Measurements from ENCODE around the gene NLGN3.

NLGN3 gene

DNA sequence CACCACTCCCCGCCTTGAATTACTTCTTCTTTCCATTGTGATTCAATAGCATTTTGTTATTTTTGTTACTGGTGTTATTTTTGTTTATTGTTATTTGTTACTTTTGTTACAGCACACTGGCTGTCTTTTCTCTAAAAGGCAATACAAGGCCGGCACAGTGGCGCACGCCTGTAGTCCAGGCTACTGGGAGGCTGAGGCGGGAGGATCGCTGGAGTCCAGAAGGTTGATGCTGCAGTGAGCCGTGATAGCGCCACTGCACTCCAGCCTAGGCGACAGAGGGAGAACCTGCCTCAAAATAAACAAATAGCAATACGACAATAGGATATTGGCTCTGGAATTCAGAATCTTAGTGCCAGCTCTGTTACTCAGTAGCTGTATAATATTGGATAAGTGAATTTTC, 27.3 kb upstream of the NLGN3 start:
- TF ChIP-seq, protein P1, sequence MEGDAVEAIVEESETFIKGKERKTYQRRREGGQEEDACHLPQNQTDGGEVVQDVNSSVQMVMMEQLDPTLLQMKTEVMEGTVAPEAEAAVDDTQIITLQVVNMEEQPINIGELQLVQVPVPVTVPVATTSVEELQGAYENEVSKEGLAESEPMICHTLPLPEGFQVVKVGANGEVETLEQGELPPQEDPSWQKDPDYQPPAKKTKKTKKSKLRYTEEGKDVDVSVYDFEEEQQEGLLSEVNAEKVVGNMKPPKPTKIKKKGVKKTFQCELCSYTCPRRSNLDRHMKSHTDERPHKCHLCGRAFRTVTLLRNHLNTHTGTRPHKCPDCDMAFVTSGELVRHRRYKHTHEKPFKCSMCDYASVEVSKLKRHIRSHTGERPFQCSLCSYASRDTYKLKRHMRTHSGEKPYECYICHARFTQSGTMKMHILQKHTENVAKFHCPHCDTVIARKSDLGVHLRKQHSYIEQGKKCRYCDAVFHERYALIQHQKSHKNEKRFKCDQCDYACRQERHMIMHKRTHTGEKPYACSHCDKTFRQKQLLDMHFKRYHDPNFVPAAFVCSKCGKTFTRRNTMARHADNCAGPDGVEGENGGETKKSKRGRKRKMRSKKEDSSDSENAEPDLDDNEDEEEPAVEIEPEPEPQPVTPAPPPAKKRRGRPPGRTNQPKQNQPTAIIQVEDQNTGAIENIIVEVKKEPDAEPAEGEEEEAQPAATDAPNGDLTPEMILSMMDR (IDR thresholded peaks at IDR 0.05; ENCODE audit: insufficient read depth, low read depth, low read length, missing control alignments) = no peak
- no peak overlapping the region for H3K4me3 ChIP-seq (ENCODE audit: low read length)
- no peak for DNase-seq (ENCODE audit: low read depth)

DNA sequence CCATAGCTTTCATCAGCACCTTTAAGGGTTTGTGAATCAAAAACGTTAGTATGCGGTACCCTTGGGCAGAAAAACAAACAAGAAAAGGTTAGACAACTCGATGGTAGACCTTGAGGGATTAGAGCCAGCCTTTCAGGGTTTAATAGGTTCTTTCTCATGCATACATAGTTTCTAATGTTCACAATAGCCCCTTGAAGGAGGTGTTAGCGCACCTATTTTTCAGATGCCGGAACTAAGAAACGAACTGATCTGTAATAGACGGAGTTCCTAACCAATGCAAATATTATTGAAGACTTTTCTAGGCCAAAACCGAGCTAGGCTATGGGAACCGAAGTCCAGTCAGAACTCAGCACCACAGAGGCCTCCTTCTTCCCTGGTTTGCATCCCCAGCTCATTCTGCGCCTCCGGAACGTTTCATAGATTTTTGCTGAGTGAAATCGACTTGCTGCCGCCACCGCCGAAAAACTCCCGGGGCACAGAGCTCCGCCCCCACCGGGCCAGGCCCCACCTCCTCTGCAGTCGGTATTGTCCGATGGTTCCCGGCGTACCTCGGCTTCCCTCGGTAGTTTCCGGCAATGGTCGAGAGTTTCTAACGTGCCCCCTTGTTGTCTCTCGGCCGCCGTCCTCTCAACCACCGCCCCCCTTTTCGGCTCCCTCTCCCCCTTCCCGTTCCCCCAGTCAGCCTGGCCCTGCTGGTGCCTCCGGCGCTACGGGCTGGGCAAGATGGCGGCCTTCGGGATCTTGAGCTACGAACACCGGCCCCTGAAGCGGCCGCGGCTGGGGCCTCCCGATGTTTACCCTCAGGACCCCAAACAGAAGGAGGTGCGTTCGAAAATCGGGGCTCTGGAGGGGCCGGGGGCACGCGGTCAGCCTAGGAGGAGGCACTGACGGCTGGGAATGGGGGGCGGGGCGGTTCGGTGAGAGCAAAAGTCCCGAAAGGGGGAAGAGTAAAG, 26.3 kb upstream of the NLGN3 start, which contains the start of gene MED12:
TSS of gene MED12 (plus strand) at position 565 of the 953 bp plus-strand sequence. CDS start at position 724, 159 bp downstream.
- peak; percentile 61 for DNase-seq (ENCODE audit: low read depth)
- TF ChIP-seq, protein P1 (IDR thresholded peaks at IDR 0.05; ENCODE audit: insufficient read depth, low read depth, low read length, missing control alignments) = no peak
- H3K4me3 ChIP-seq (ENCODE audit: low read length) = peak within 1 kb of the TSS; percentile 57

DNA sequence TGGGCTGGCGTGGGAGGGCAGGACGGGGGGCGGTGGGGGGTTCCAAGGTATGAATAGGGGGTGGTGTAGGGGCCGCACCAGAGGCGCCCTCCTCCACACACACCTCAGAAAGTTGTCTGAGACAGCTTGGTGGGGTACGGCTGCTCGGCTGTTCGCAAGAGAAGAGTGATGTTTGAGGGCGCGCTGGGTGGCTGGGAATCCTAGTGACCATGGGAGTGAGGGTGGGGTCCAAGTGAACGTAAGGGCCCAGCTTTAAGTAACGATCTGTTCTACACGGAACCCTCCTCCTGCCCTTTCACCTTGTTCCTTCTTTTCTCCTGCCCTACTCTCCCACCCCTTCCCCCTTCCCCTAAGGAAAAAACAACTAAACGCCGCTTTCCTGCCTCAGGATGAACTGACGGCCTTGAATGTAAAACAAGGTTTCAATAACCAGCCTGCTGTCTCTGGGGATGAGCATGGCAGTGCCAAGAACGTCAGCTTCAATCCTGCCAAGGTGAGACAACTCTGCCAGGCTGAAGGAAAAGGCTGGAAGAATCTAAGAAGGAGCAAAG, 25.6 kb upstream of the NLGN3 start:
- no peak for DNase-seq (ENCODE audit: low read depth)
- TF ChIP-seq, protein P1 (IDR thresholded peaks at IDR 0.05; ENCODE audit: insufficient read depth, low read depth, low read length, missing control alignments) = no peak
- peak overlapping the region; percentile 57 for H3K4me3 ChIP-seq (ENCODE audit: low read length)

- TF ChIP-seq, protein P1 (IDR thresholded peaks at IDR 0.05; ENCODE audit: insufficient read depth, low read depth, low read length, missing control alignments) = no peak
- DNase-seq (ENCODE audit: low read depth) = no peak
Measured at GRCh38 chrX:71128166-71128833, 16.3 kb upstream of the NLGN3 start.

GRCh38 chrX:71128915-71129765, 15.5 kb upstream of the NLGN3 start:
- peak; percentile 57 for DNase-seq (ENCODE audit: low read depth)
- TF ChIP-seq, protein P1 (IDR thresholded peaks at IDR 0.05; ENCODE audit: insufficient read depth, low read depth, low read length, missing control alignments) = peak; percentile 85
- no peak overlapping the region for H3K4me3 ChIP-seq (ENCODE audit: low read length)

More at GRCh38 chrX:71128166-71128833, 16.3 kb upstream of the NLGN3 start:
- no peak overlapping the region for H3K4me3 ChIP-seq (ENCODE audit: low read length)

DNA sequence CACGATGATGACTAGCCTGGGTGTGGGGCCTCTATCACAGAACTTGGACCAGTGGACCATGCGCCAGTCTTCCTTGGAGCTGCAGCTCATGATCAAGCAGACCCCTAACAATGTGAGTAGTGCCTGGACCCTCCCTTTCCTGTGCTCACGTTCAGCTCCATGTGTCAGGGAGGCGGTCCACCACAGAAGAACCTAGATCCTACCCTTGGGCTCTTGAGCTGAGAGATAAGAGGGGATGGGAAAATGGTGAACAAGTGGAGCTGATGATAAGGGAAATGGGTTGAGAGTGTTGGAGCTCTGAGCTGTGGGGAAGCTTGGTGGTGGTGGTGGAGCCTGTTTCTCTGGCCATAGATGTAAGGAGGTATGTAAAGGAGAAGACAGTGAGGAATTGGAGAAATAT, 13.1 kb upstream of the NLGN3 start:
- no peak for DNase-seq (ENCODE audit: low read depth)
- TF ChIP-seq, protein P1 (IDR thresholded peaks at IDR 0.05; ENCODE audit: insufficient read depth, low read depth, low read length, missing control alignments) = no peak
- H3K4me3 ChIP-seq (ENCODE audit: low read length) = no peak overlapping the region
